Measurements from ENCODE around the gene CLEC4E. TPM values are rescaled to one million over a fixed set of nuclear protein-coding genes. Genes with fewer than 3 reads are reported as not detected.

CLEC4E gene
- polyA plus RNA-seq, 1 donor from 2014 or later = not detected

- no peak for TF ChIP-seq CTCF (IDR thresholded peaks at IDR 0.05; ENCODE audit: poor library complexity, severe bottlenecking)
- TF ChIP-seq EP300 (conservative IDR thresholded peaks at IDR 0.05; ENCODE audit: poor library complexity, severe bottlenecking) = no peak
- TF ChIP-seq POLR2AphosphoS5 (IDR thresholded peaks at IDR 0.05) = no peak
- no peak for TF ChIP-seq EZH2 (IDR thresholded peaks at IDR 0.05; ENCODE audit: borderline replicate concordance, insufficient read depth, low read length, poor library complexity, severe bottlenecking)
- TF ChIP-seq TAF1 (IDR thresholded peaks at IDR 0.05; ENCODE audit: low read depth) = no peak
- TF ChIP-seq MXI1 (conservative IDR thresholded peaks at IDR 0.05; ENCODE audit: poor library complexity, severe bottlenecking) = no peak
- no peak for TF ChIP-seq RAD21 (conservative IDR thresholded peaks at IDR 0.05)
- TF ChIP-seq SMC3 (conservative IDR thresholded peaks at IDR 0.05; ENCODE audit: poor library complexity) = no peak
- no peak for TF ChIP-seq REST (IDR thresholded peaks at IDR 0.05; ENCODE audit: borderline replicate concordance)
- H3K9ac ChIP-seq (ENCODE audit: low read length) = no peak overlapping the region
- H3K9me3 ChIP-seq (ENCODE audit: low read length) = no peaks in the 10 kb centered on the region
These were observed 21.5 kb downstream of the CLEC4E start for GRCh38 chr12:8519171-8519570.

GRCh38 chr12:8517971-8518370, 22.7 kb downstream of the CLEC4E start:
- H3K9me2 ChIP-seq (ENCODE audit: insufficient read depth, low read length) = no peaks in the 10 kb centered on the region
- no peak overlapping the region for H3K4me3 ChIP-seq (ENCODE audit: low read length)
- no peaks in the 10 kb centered on the region for H4K20me1 ChIP-seq (ENCODE audit: insufficient read depth)
- H3K36me3 ChIP-seq (ENCODE audit: insufficient read depth, low read length) = no peaks in the 10 kb centered on the region
- H3K9me3 ChIP-seq (ENCODE audit: low read length) = no peaks in the 10 kb centered on the region
- H2AFZ ChIP-seq (ENCODE audit: low read depth, low read length) = no peak overlapping the region
- H3K9ac ChIP-seq (ENCODE audit: low read length) = no peak overlapping the region
- H3K27ac ChIP-seq (ENCODE audit: low read length) = no peak overlapping the region
- TF ChIP-seq RAD21 (conservative IDR thresholded peaks at IDR 0.05) = no peak
- no peak for TF ChIP-seq EZH2 (IDR thresholded peaks at IDR 0.05; ENCODE audit: borderline replicate concordance, insufficient read depth, low read length, poor library complexity, severe bottlenecking)
- TF ChIP-seq REST (IDR thresholded peaks at IDR 0.05; ENCODE audit: borderline replicate concordance) = no peak
- no peak for TF ChIP-seq SMC3 (conservative IDR thresholded peaks at IDR 0.05; ENCODE audit: poor library complexity)
- TF ChIP-seq CTCF (IDR thresholded peaks at IDR 0.05; ENCODE audit: poor library complexity, severe bottlenecking) = no peak
- TF ChIP-seq TAF1 (IDR thresholded peaks at IDR 0.05; ENCODE audit: low read depth) = no peak
- no peak for TF ChIP-seq MXI1 (conservative IDR thresholded peaks at IDR 0.05; ENCODE audit: poor library complexity, severe bottlenecking)
- H3F3A ChIP-seq (ENCODE audit: insufficient read depth, low read length, poor library complexity, severe bottlenecking) = no peaks in the 10 kb centered on the region
- H3K27me3 ChIP-seq (ENCODE audit: insufficient read depth, low read depth, low read length) = no peaks in the 10 kb centered on the region
- H3K4me2 ChIP-seq (ENCODE audit: low read length) = no peak overlapping the region
- H3K79me2 ChIP-seq (replicated peaks; ENCODE audit: insufficient read depth, low read length) = no peaks in the 10 kb centered on the region

More at GRCh38 chr12:8519171-8519570, 21.5 kb downstream of the CLEC4E start:
- H3K4me2 ChIP-seq (ENCODE audit: low read length) = no peak overlapping the region
- H3F3A ChIP-seq (ENCODE audit: insufficient read depth, low read length, poor library complexity, severe bottlenecking) = no peaks in the 10 kb centered on the region
- H2AFZ ChIP-seq (ENCODE audit: low read depth, low read length) = no peak overlapping the region
- no peak overlapping the region for H3K4me3 ChIP-seq (ENCODE audit: low read length)
- H3K27me3 ChIP-seq (ENCODE audit: insufficient read depth, low read depth, low read length) = no peaks in the 10 kb centered on the region
- H3K36me3 ChIP-seq (ENCODE audit: insufficient read depth, low read length) = no peaks in the 10 kb centered on the region
- H3K79me2 ChIP-seq (replicated peaks; ENCODE audit: insufficient read depth, low read length) = no peaks in the 10 kb centered on the region
- no peak overlapping the region for H3K27ac ChIP-seq (ENCODE audit: low read length)
- no peaks in the 10 kb centered on the region for H3K9me2 ChIP-seq (ENCODE audit: insufficient read depth, low read length)
- H4K20me1 ChIP-seq (ENCODE audit: insufficient read depth) = no peaks in the 10 kb centered on the region
